ENCODE data around the gene SSBP3. TPM values are rescaled to one million over a fixed set of nuclear protein-coding genes. Genes with fewer than 3 reads are reported as not detected.

The SSBP3 gene
- total and polyA plus RNA-seq, 4 donors, result 23.3 to 108 (median 66.3) TPM

GRCh38 chr1:54310439-54311328 is 95.5 kb downstream of the SSBP3 start:
- Histone ChIP-seq H3K36me3 (ENCODE audit: control insufficient read depth, insufficient read depth, low read length) (no peaks in the 10 kb centered on the region), H3K27me3 (ENCODE audit: control insufficient read depth, insufficient read depth, low read length) (no peaks in the 10 kb centered on the region), H3K9me3 (ENCODE audit: control insufficient read depth, insufficient read depth, low read length) (no peaks in the 10 kb centered on the region), H3K4me1 (ENCODE audit: control insufficient read depth, insufficient read depth, low read length) (peaks cover 68% of the 10 kb centered on the region), H3K4me3 (ENCODE audit: low read depth, low read length) (no peak overlapping the region), H3K27ac (ENCODE audit: low read depth, low read length) (peak overlapping the region; percentile 63)
- peak in 2 of 6 donors; percentile 47 to 50 for DNase-seq (ENCODE audit: low read depth in 4 of 6, low spot score in 6 of 6)
- 46% methylated on average over 7 of the region's 12 CpGs for WGBS (ENCODE audit: insufficient coverage)

GRCh38 chr1:54309631-54310366 is 96.4 kb downstream of the SSBP3 start:
- peak in 5 of 6 donors; percentile 75 to 93 (median 78) for DNase-seq (ENCODE audit: low read depth in 4 of 6, low spot score in 6 of 6)
- H3K4me1 ChIP-seq (ENCODE audit: control insufficient read depth, insufficient read depth, low read length), result peaks cover 68% of the 10 kb centered on the region
- no peak overlapping the region for H3K4me3 ChIP-seq (ENCODE audit: low read depth, low read length)
- H3K27ac ChIP-seq (ENCODE audit: low read depth, low read length), result peak overlapping the region; percentile 63
- 12% methylated on average over 13 of the region's 19 CpGs for WGBS (ENCODE audit: insufficient coverage)
- no peaks in the 10 kb centered on the region for H3K36me3 ChIP-seq (ENCODE audit: control insufficient read depth, insufficient read depth, low read length)
- no peaks in the 10 kb centered on the region for H3K9me3 ChIP-seq (ENCODE audit: control insufficient read depth, insufficient read depth, low read length)
- H3K27me3 ChIP-seq (ENCODE audit: control insufficient read depth, insufficient read depth, low read length), result no peaks in the 10 kb centered on the region

- 100% methylated on average over 3 of the region's 3 CpGs for WGBS (ENCODE audit: insufficient coverage)
- Histone ChIP-seq H3K4me3 (ENCODE audit: low read depth, low read length) (no peak overlapping the region), H3K36me3 (ENCODE audit: control insufficient read depth, insufficient read depth, low read length) (no peaks in the 10 kb centered on the region), H3K27ac (ENCODE audit: low read depth, low read length) (no peak overlapping the region), H3K4me1 (ENCODE audit: control insufficient read depth, insufficient read depth, low read length) (peaks cover 65% of the 10 kb centered on the region), H3K9me3 (ENCODE audit: control insufficient read depth, insufficient read depth, low read length) (no peaks in the 10 kb centered on the region), H3K27me3 (ENCODE audit: control insufficient read depth, insufficient read depth, low read length) (no peaks in the 10 kb centered on the region)
- no peak for DNase-seq (ENCODE audit: low read depth in 4 of 6, low spot score in 6 of 6)
These were observed 98.9 kb downstream of the SSBP3 start for GRCh38 chr1:54307305-54307704.

GRCh38 chr1:54305906-54306514 is 100.2 kb downstream of the SSBP3 start:
- Histone ChIP-seq H3K27me3 (ENCODE audit: control insufficient read depth, insufficient read depth, low read length) (no peaks in the 10 kb centered on the region), H3K4me1 (ENCODE audit: control insufficient read depth, insufficient read depth, low read length) (peaks cover 64% of the 10 kb centered on the region), H3K27ac (ENCODE audit: low read depth, low read length) (no peak overlapping the region), H3K9me3 (ENCODE audit: control insufficient read depth, insufficient read depth, low read length) (no peaks in the 10 kb centered on the region), H3K36me3 (ENCODE audit: control insufficient read depth, insufficient read depth, low read length) (no peaks in the 10 kb centered on the region), H3K4me3 (ENCODE audit: low read depth, low read length) (no peak overlapping the region)
- WGBS (ENCODE audit: insufficient coverage), result 94% methylated on average over 7 of the region's 7 CpGs
- no peak for DNase-seq (ENCODE audit: low read depth in 4 of 6, low spot score in 6 of 6)

GRCh38 chr1:54304518-54304917 is 101.7 kb downstream of the SSBP3 start:
- no peak overlapping the region for H3K4me3 ChIP-seq (ENCODE audit: low read depth, low read length)
- no peaks in the 10 kb centered on the region for H3K36me3 ChIP-seq (ENCODE audit: control insufficient read depth, insufficient read depth, low read length)
- H3K4me1 ChIP-seq (ENCODE audit: control insufficient read depth, insufficient read depth, low read length), result peaks cover 59% of the 10 kb centered on the region
- no peaks in the 10 kb centered on the region for H3K27me3 ChIP-seq (ENCODE audit: control insufficient read depth, insufficient read depth, low read length)
- no peaks in the 10 kb centered on the region for H3K9me3 ChIP-seq (ENCODE audit: control insufficient read depth, insufficient read depth, low read length)
- 85% methylated on average over 2 of the region's 2 CpGs for WGBS (ENCODE audit: insufficient coverage)
- no peak overlapping the region for H3K27ac ChIP-seq (ENCODE audit: low read depth, low read length)
- no peak for DNase-seq (ENCODE audit: low read depth in 4 of 6, low spot score in 6 of 6)

- H3K36me3 ChIP-seq (ENCODE audit: control insufficient read depth, insufficient read depth, low read length), result no peaks in the 10 kb centered on the region
- no peaks in the 10 kb centered on the region for H3K27me3 ChIP-seq (ENCODE audit: control insufficient read depth, insufficient read depth, low read length)
- DNase-seq (ENCODE audit: low read depth in 4 of 6, low spot score in 6 of 6), result peak in 1 of 6 donors; percentile 61
- no peak overlapping the region for H3K27ac ChIP-seq (ENCODE audit: low read depth, low read length)
- H3K4me1 ChIP-seq (ENCODE audit: control insufficient read depth, insufficient read depth, low read length), result peaks cover 60% of the 10 kb centered on the region
- WGBS (ENCODE audit: insufficient coverage), result 46% methylated on average over 11 of the region's 22 CpGs
- H3K9me3 ChIP-seq (ENCODE audit: control insufficient read depth, insufficient read depth, low read length), result no peaks in the 10 kb centered on the region
- no peak overlapping the region for H3K4me3 ChIP-seq (ENCODE audit: low read depth, low read length)
These were observed 103.0 kb downstream of the SSBP3 start for GRCh38 chr1:54302951-54303843.

- no peaks in the 10 kb centered on the region for H3K27me3 ChIP-seq (ENCODE audit: control insufficient read depth, insufficient read depth, low read length)
- H3K27ac ChIP-seq (ENCODE audit: low read depth, low read length), result no peak overlapping the region
- DNase-seq (ENCODE audit: low read depth in 4 of 6, low spot score in 6 of 6), result no peak
- H3K36me3 ChIP-seq (ENCODE audit: control insufficient read depth, insufficient read depth, low read length), result no peaks in the 10 kb centered on the region
- H3K4me3 ChIP-seq (ENCODE audit: low read depth, low read length), result no peak overlapping the region
- peaks cover 66% of the 10 kb centered on the region for H3K4me1 ChIP-seq (ENCODE audit: control insufficient read depth, insufficient read depth, low read length)
- H3K9me3 ChIP-seq (ENCODE audit: control insufficient read depth, insufficient read depth, low read length), result no peaks in the 10 kb centered on the region
- WGBS (ENCODE audit: insufficient coverage), result 86% methylated on average over 2 of the region's 5 CpGs
These were observed 103.6 kb downstream of the SSBP3 start for GRCh38 chr1:54302549-54302948.

- peaks cover 67% of the 10 kb centered on the region for H3K4me1 ChIP-seq (ENCODE audit: control insufficient read depth, insufficient read depth, low read length)
- no peaks in the 10 kb centered on the region for H3K27me3 ChIP-seq (ENCODE audit: control insufficient read depth, insufficient read depth, low read length)
- no peak for DNase-seq (ENCODE audit: low read depth in 4 of 6, low spot score in 6 of 6)
- WGBS (ENCODE audit: insufficient coverage), result 61% methylated on average over 6 of the region's 10 CpGs
- H3K9me3 ChIP-seq (ENCODE audit: control insufficient read depth, insufficient read depth, low read length), result no peaks in the 10 kb centered on the region
- no peak overlapping the region for H3K4me3 ChIP-seq (ENCODE audit: low read depth, low read length)
- H3K27ac ChIP-seq (ENCODE audit: low read depth, low read length), result no peak overlapping the region
- H3K36me3 ChIP-seq (ENCODE audit: control insufficient read depth, insufficient read depth, low read length), result no peaks in the 10 kb centered on the region
These were observed 104.7 kb downstream of the SSBP3 start for GRCh38 chr1:54301497-54301896.

GRCh38 chr1:54300401-54300800 is 105.8 kb downstream of the SSBP3 start:
- Histone ChIP-seq H3K27ac (ENCODE audit: low read depth, low read length) (no peak overlapping the region), H3K4me1 (ENCODE audit: control insufficient read depth, insufficient read depth, low read length) (peaks cover 64% of the 10 kb centered on the region), H3K36me3 (ENCODE audit: control insufficient read depth, insufficient read depth, low read length) (no peaks in the 10 kb centered on the region), H3K4me3 (ENCODE audit: low read depth, low read length) (no peak overlapping the region), H3K27me3 (ENCODE audit: control insufficient read depth, insufficient read depth, low read length) (no peaks in the 10 kb centered on the region), H3K9me3 (ENCODE audit: control insufficient read depth, insufficient read depth, low read length) (no peaks in the 10 kb centered on the region)
- DNase-seq (ENCODE audit: low read depth in 4 of 6, low spot score in 6 of 6), result no peak
- WGBS (ENCODE audit: insufficient coverage), result 84% methylated on average over 5 of the region's 7 CpGs

Measured in spinal cord (tissue), 10 donors.